Activated naive CD8-positive, alpha-beta T cell (primary cell): ENCODE results near the gene TBC1D28.
A peak's percentile ranks its signal among the peaks of the same experiment; 100 is the strongest.
"Not testable (repeated sequence)": the region's sequence is repeated elsewhere in the genome, so short reads cannot be mapped to it uniquely, and the experiment has no call there.

ENCODE experiments used
- H3K27ac Mint-ChIP-seq: one replicate; pipeline ENCODE4 v1.8.0; 2021; ENCODE audit warnings: mixed read lengths
- H3K27me3 Mint-ChIP-seq: one replicate; pipeline ENCODE4 v1.8.0; 2021; ENCODE audit warnings: mixed read lengths
- H3K36me3 Mint-ChIP-seq: one replicate; pipeline ENCODE4 v1.8.0; 2021; ENCODE audit warnings: mixed read lengths
- H3K4me1 Mint-ChIP-seq: one replicate; pipeline ENCODE4 v1.8.0; 2021; ENCODE audit warnings: low read depth, mixed read lengths
- H3K4me3 Mint-ChIP-seq: one replicate; pipeline ENCODE4 v1.8.0; 2021; ENCODE audit warnings: mild to moderate bottlenecking, mixed read lengths
- H3K9me3 Mint-ChIP-seq: one replicate; pipeline ENCODE4 v1.8.0; 2021; ENCODE audit warnings: low read depth, mixed read lengths

The TBC1D28 gene

DNA sequence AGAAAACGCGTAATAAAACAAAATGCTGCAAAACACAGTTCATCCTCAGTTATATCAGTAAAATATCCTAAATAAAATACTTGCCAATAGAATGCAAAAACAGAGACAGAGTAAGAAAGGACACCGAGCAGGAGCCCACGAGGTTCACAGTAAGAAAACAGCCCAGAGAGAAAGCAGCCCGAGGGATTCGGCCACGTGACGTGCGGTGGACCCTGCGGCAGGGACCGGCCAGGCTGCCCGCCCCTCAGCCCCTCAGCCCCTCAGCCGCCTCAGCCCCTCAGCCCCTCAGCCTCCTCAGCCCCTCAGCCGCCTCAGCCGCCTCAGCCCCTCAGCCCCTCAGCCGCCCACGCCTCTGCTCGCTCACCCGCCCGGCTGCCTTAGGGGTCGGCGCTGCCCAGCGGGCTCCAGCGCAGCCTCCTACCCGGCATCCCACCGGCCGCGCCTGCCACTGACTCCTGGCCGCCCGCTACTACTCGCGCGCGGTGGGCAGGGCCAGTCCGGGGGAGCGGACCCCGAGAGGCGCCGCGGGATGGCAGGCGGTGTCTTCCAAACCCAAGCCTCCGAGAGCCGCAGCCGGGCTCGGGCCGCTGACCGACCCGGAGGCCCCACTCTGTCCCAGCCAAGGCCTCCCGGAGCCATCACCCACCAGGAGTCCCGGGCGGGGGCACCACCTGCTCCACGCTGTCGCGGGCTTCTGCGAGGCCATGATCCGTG, 9.5 kb downstream of the TBC1D28 start:
- not testable (repeated sequence) for H3K27ac Mint-ChIP-seq, H3K36me3 Mint-ChIP-seq, H3K27me3 Mint-ChIP-seq, H3K9me3 Mint-ChIP-seq, H3K4me1 Mint-ChIP-seq
- H3K4me3 Mint-ChIP-seq: peak overlapping the region; percentile 82

DNA sequence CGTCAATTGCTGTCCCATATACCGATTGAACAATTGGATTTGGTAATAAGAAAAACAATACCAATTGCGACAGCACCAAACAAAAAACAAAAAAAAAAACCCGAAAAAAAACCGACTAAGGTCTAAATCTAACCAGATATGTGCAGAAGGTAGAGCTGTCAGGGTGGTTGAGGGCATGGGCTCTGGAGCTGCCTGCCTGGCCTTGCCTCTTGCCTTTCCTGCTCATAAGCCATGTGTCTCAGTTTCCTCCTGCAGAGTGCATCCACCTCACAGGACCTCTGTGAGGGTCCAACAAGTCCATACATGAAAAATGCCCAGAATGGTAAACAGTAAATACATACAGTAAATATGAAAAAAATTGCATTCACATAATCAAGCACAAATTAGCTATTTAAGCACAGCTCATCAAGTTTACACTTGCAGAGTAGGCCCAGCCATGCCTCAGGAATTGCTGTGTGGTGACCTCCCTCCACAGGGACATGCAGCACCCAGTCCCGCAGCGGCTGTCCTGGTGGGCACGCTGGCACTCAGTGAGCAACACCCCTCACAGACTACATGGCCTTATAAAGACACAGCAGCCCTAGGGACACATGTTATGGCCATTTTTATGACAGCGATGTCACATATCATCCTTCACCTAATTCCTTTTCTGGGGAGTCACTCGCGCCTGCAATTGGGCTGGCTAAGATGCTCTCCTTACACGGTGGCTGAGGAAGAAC, 17.9 kb downstream of the TBC1D28 start:
- Mint-ChIP-seq H3K27me3 (no peaks in the 10 kb centered on the region), H3K36me3 (no peaks in the 10 kb centered on the region), H3K4me1 (peaks cover 11% of the 10 kb centered on the region), H3K9me3 (no peaks in the 10 kb centered on the region), H3K4me3 (no peak overlapping the region), H3K27ac (no peak overlapping the region)

DNA sequence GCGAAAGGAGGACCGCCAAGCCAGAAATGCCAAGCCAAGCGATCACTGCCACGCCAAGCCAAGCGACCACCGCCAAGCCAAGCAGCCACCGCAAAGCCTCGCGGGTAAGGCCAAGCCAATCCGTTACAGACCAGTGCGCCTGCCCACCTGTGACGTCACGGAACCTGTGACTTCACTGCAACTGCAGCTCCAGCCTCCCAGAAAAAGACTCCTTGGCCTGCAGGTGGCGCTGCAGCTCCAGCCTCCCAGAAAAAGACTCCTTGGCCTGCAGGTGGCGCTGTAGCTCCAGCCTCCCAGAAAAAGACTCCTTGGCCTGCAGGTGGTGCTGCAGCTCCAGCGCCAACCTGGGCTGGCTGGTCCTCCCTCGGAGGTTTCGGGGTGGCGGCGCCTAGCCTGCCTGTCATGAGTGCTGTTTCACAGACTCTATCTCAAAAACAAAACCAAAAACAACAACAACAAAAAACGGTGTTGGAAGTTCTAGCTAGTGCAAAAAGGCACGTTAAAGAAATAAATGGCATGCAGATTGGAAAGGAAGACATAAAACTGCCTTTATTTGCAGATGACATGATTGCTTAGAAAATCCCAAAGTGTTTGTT, 18.6 kb downstream of the TBC1D28 start:
- Mint-ChIP-seq H3K4me3 (peak overlapping the region; percentile 93), H3K4me1 (peaks cover 11% of the 10 kb centered on the region)
- H3K27me3 Mint-ChIP-seq: not testable (repeated sequence)

DNA sequence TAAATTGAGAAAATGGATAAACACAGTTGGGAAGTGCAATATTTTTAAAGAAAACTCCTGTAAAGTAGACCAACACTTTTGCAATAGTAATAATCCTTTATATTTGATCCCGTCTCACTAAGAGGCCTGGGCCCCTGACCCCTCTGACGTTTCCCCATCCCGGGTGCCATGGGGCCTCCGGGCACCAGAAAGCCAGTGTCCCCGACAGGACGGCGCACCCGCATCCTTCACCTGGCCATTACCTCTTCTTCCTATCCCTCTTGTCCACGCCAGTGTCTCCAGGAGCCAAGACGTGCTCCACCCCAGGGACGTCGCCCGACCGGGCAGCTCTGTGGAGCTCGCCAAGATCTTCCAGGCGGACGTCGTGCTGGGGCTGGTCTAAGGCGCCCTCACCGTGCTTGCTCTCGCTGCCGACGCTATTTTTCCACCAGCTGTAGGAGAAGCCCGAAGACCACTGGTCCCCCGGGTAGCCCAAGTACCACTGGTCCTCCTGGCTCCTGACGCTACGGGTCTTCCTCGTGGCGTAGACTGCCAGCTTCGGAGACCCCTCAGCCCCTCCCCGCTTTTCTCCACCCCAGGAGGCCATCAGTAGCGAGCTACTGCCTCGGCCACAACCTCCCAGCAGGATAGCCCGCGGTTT, 19.2 kb downstream of the TBC1D28 start:
- Mint-ChIP-seq H3K27ac (peak overlapping the region; percentile 92), H3K4me3 (peak overlapping the region; percentile 93), H3K4me1 (peaks cover 11% of the 10 kb centered on the region)
- not testable (repeated sequence) for H3K27me3 Mint-ChIP-seq, H3K36me3 Mint-ChIP-seq, H3K9me3 Mint-ChIP-seq

More for the DNA sequence above, 18.6 kb downstream of the TBC1D28 start:
- H3K9me3 Mint-ChIP-seq, H3K36me3 Mint-ChIP-seq: not testable (repeated sequence)
- H3K27ac Mint-ChIP-seq: peak overlapping the region; percentile 92

DNA sequence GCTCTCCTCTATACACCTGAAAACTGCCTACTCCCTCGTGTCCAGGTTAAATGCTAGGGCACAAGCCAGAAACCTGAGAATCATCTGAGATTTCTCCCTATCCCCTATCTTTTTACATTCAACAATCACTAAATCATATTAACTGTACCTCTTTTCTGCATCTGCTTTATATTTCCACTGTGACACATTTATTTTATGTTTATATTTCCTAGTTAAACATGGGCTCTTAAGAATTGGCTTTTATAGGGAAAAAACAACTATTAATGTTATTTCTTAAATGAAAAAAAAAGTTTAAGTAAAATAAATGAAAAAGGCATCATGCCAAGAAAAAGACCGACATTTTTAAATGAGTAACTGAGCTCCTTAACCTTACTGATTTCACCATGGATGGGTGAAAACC, 26.6 kb downstream of the TBC1D28 start:
- not testable (repeated sequence) for H3K4me3 Mint-ChIP-seq, H3K4me1 Mint-ChIP-seq, H3K27ac Mint-ChIP-seq, H3K36me3 Mint-ChIP-seq, H3K27me3 Mint-ChIP-seq, H3K9me3 Mint-ChIP-seq

DNA sequence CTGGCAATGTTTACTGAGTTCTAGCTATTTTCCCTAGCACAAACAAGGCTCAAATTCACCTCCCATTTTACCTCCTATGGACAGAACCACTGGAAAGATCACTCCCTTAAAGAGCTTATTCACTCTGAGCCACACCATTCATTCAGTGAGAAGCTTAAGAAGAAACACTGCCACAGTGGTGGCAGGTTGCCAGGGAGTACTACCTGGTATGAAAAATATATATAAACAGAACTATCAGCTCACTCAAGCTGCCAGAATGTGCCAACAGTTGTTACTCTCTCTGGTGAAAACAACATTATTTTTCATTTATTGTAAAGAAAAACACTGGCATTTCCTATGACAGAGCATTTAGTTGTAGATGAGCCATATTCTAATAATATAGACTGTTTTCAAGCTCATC, 31.2 kb downstream of the TBC1D28 start:
- not testable (repeated sequence) for H3K4me3 Mint-ChIP-seq, H3K27me3 Mint-ChIP-seq, H3K9me3 Mint-ChIP-seq, H3K4me1 Mint-ChIP-seq, H3K36me3 Mint-ChIP-seq, H3K27ac Mint-ChIP-seq

DNA sequence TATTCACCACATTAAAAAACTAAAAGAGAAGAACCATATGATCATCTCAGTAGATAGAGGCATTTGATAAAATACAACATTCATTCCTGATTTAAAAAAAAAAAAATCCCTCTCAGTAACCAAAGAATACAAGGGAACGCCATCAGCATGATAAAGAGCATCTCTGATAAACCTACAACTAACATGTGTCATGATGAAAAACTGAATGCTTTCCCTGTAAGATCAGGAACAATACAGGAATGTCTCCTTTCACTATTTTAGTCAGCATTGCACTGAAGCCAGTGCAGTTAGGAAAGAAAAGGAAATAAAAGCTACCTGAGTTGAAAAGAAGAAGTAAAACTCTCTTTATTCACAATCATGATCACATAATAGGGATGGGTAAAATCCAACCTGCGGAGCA, 51.1 kb downstream of the TBC1D28 start:
- not testable (repeated sequence) for H3K27ac Mint-ChIP-seq, H3K4me3 Mint-ChIP-seq, H3K4me1 Mint-ChIP-seq, H3K9me3 Mint-ChIP-seq, H3K27me3 Mint-ChIP-seq, H3K36me3 Mint-ChIP-seq
